Liver (tissue), 9 donors: ENCODE measurements around the gene HHAT. TPM values are rescaled to one million over a fixed set of nuclear protein-coding genes. Genes with fewer than 3 reads are reported as not detected.

Source experiments
- DNase-seq: peaks from one replicate; pipeline ENCODE4 v3.0.0-alpha.2; 2017; ENCODE audit warnings: low spot score
- H3K27ac ChIP-seq, 2 donors: one replicate each; pipeline ENCODE4 v1.7.0; 2013; ENCODE audit warnings: inconsistent platforms in 2 of 2, low read length in 2 of 2, control low read depth in 1 of 2, low read depth in 1 of 2, mild to moderate bottlenecking in 1 of 2
- H3K27me3 ChIP-seq, 4 donors: one replicate each; pipeline versions ENCODE4 v1.6.1 to v1.7.0; 2013; ENCODE audit warnings: low read length in 3 of 4, inconsistent platforms in 1 of 4, mild to moderate bottlenecking in 1 of 4, moderate library complexity in 1 of 4; ENCODE audit not compliant: control insufficient read depth in 4 of 4, insufficient read depth in 4 of 4
- H3K36me3 ChIP-seq, 4 donors: one replicate each; pipeline versions ENCODE4 v1.6.1 to v1.7.0; 2013; ENCODE audit warnings: low read length in 3 of 4, mild to moderate bottlenecking in 3 of 4, low read depth in 1 of 4, moderate library complexity in 1 of 4; ENCODE audit not compliant: control insufficient read depth in 4 of 4, insufficient read depth in 3 of 4
- H3K4me1 ChIP-seq, 4 donors: one replicate each; pipeline versions ENCODE4 v1.6.1 to v1.7.0; 2013; ENCODE audit warnings: low read length in 3 of 4, mild to moderate bottlenecking in 3 of 4, moderate library complexity in 1 of 4; ENCODE audit not compliant: control insufficient read depth in 4 of 4, insufficient read depth in 4 of 4
- H3K4me3 ChIP-seq, 3 donors: one replicate each; pipeline versions ENCODE4 v1.6.1 to v1.7.0; 2013; ENCODE audit warnings: low read length in 3 of 3, control low read depth in 1 of 3, low read depth in 1 of 3, mild to moderate bottlenecking in 1 of 3
- H3K9ac ChIP-seq, 2 donors: one replicate each; pipeline ENCODE4 v1.7.0; 2013; ENCODE audit warnings: low read length in 2 of 2, mild to moderate bottlenecking in 2 of 2, moderate library complexity in 2 of 2, control low read depth in 1 of 2, low read depth in 1 of 2
- H3K9me3 ChIP-seq, 4 donors: one replicate each; pipeline versions ENCODE4 v1.6.1 to v1.7.0; 2013; ENCODE audit warnings: low read length in 3 of 4; ENCODE audit not compliant: control insufficient read depth in 4 of 4
- EGR1 ChIP-seq, 2 donors: IDR thresholded peaks; 2 replicates each; pipeline ENCODE4 v1.6.1; 2016 to 2018; ENCODE audit warnings: antibody characterized with exemption in 2 of 2, low read depth in 2 of 2
- FOXA1 ChIP-seq: IDR thresholded peaks from 2 replicates; pipeline ENCODE4 v1.6.1; 2016; ENCODE audit warnings: antibody characterized with exemption
- FOXA2 ChIP-seq: IDR thresholded peaks from 2 replicates; pipeline ENCODE4 v1.6.1; 2016; ENCODE audit warnings: antibody characterized with exemption
- GABPA ChIP-seq, 2 donors: IDR thresholded peaks in 1 of 2; conservative IDR thresholded peaks in 1 of 2; 2 replicates each; pipeline ENCODE4 v1.6.1; 2016; ENCODE audit warnings: antibody characterized with exemption in 2 of 2, mild to moderate bottlenecking in 1 of 2, moderate library complexity in 1 of 2
- HNF4A ChIP-seq, 2 donors: conservative IDR thresholded peaks; 2 replicates each; pipeline ENCODE4 v1.6.1; 2016; ENCODE audit warnings: antibody characterized with exemption in 2 of 2, mild to moderate bottlenecking in 2 of 2
- HNF4G ChIP-seq: IDR thresholded peaks from 2 replicates; pipeline ENCODE4 v1.6.1; 2016; ENCODE audit warnings: antibody characterized with exemption
- JUND ChIP-seq, 2 donors: IDR thresholded peaks; 2 replicates each; pipeline ENCODE4 v1.6.1; 2016; ENCODE audit warnings: antibody characterized with exemption in 2 of 2
- MAX ChIP-seq: IDR thresholded peaks from 2 replicates; pipeline ENCODE4 v1.6.1; 2016; ENCODE audit warnings: antibody characterized with exemption
- NR2F2 ChIP-seq: IDR thresholded peaks from 2 replicates; pipeline ENCODE4 v1.6.1; 2016; ENCODE audit warnings: antibody characterized with exemption
- RAD21 ChIP-seq, 2 donors: IDR thresholded peaks; 2 replicates each; pipeline ENCODE4 v1.6.1; 2016; ENCODE audit warnings: antibody characterized with exemption in 2 of 2, mild to moderate bottlenecking in 2 of 2
- REST ChIP-seq: IDR thresholded peaks from 2 replicates; pipeline ENCODE4 v1.6.1; 2016; ENCODE audit warnings: antibody characterized with exemption, mild to moderate bottlenecking
- RXRA ChIP-seq, 2 donors: IDR thresholded peaks; 2 replicates each; pipeline ENCODE4 v1.6.1; 2017 to 2018; ENCODE audit warnings: antibody characterized with exemption in 2 of 2, mild to moderate bottlenecking in 1 of 2
- TAF1 ChIP-seq: conservative IDR thresholded peaks from 2 replicates; pipeline ENCODE4 v1.6.1; 2016; ENCODE audit warnings: antibody characterized with exemption, mild to moderate bottlenecking
- YY1 ChIP-seq: IDR thresholded peaks from 2 replicates; pipeline ENCODE4 v1.6.1; 2016; ENCODE audit warnings: antibody characterized with exemption, mild to moderate bottlenecking
- ZBTB33 ChIP-seq: IDR thresholded peaks from 2 replicates; pipeline ENCODE4 v1.6.1; 2016; ENCODE audit warnings: antibody characterized with exemption
- WGBS: extraction: QIAGEN DNeasy Blood & Tissue Kit; methylation state at CpG from one replicate; pipeline ENCODE4 v1.1.7; 2013; 5-methylcytosine and 5-hydroxymethylcytosine counted together
- polyA plus RNA-seq, 2 donors: library from polyadenylated mRNA; stranded (reverse) in 1 of 2; unstranded in 1 of 2; fragments of 200-250 nt in 1 of 2; fragments of >200 nt in 1 of 2; fragmentation: Nextera tagmentation in 1 of 2; extraction: Ambion mirVana in 1 of 2; gene quantifications; one replicate each; pipeline versions ENCODE4 v1.2.1 to v1.2.3, GENCODE V29; 2013 to 2015
- total RNA-seq, 2 donors: library from RNA; depleted of rRNA; stranded (reverse); fragments of >200 nt; gene quantifications; one replicate each; pipeline ENCODE4 v1.2.3, GENCODE V29; 2014
- TF ChIP-seq, protein P1 (sequence below): fragments of 150-350 bp; IDR thresholded peaks from 2 replicates; pipeline ENCODE4 v1.5.1; 2017; ENCODE audit warnings: improper control_type of control experiment, low read depth, low read length; ENCODE audit not compliant: missing input control
- TF ChIP-seq, protein P2 (sequence below): IDR thresholded peaks from 2 replicates; pipeline ENCODE4 v1.6.1; 2016; ENCODE audit warnings: antibody characterized with exemption
- donor health status: healthy.
- donor health status: healthy.
- donor health status: healthy.
- donor health status: healthy.
- donor health status: healthy.

The HHAT gene
- total and polyA plus RNA-seq, 4 donors: 1.3 to 2.2 (median 1.6) TPM

DNA sequence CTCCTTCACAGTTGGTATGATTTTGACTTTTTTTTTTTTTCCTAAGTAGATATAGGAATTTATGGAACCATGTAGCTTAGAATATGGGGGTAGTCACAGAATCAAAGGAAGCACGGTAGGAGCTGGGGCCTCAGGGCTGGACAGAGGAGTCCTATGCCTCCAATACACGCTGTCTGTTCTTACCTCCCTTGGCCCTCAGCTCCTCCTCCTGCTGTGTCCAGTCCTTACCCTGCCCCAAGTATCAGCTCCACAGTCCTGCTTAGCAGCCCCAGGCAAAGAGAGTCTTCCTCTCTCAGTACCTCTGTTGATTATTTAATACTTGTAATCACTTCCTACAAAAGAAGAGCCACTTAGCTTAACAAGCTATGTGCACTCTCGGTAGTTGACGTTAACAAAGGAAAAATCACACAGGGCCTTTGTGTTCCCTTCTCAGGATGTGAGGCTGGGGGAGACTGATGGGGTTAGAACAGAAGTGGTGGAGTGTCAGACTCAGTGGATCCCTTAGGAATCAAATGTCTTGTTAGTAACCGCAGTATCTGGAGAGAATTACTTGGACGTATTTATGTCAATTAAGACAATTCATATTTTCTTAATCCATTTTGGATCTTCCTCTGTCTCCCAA is 292.3 kb downstream of the HHAT start:
- DNase-seq: no peak
- no peak overlapping the region for H3K27ac ChIP-seq
- no peak overlapping the region for H3K4me3 ChIP-seq
- no peaks in the 10 kb centered on the region for H3K36me3 ChIP-seq
- TF ChIP-seq YY1 (no peak), NR2F2 (no peak), FOXA2 (no peak), HNF4A (conservative IDR thresholded peaks at IDR 0.05) (no peak), ZBTB33 (no peak), MAX (no peak), GABPA (IDR thresholded peaks at IDR 0.05 in 1 of 2, conservative IDR thresholded peaks at IDR 0.05 in 1 of 2) (no peak), REST (no peak), RAD21 (IDR thresholded peaks at IDR 0.05) (no peak), TAF1 (no peak), JUND (IDR thresholded peaks at IDR 0.05) (no peak), HNF4G (no peak), FOXA1 (no peak), EGR1 (IDR thresholded peaks at IDR 0.05; ENCODE audit: low read depth in 2 of 2) (no peak), RXRA (IDR thresholded peaks at IDR 0.05) (no peak)
- TF ChIP-seq, protein P1, sequence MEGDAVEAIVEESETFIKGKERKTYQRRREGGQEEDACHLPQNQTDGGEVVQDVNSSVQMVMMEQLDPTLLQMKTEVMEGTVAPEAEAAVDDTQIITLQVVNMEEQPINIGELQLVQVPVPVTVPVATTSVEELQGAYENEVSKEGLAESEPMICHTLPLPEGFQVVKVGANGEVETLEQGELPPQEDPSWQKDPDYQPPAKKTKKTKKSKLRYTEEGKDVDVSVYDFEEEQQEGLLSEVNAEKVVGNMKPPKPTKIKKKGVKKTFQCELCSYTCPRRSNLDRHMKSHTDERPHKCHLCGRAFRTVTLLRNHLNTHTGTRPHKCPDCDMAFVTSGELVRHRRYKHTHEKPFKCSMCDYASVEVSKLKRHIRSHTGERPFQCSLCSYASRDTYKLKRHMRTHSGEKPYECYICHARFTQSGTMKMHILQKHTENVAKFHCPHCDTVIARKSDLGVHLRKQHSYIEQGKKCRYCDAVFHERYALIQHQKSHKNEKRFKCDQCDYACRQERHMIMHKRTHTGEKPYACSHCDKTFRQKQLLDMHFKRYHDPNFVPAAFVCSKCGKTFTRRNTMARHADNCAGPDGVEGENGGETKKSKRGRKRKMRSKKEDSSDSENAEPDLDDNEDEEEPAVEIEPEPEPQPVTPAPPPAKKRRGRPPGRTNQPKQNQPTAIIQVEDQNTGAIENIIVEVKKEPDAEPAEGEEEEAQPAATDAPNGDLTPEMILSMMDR: no peak
- TF ChIP-seq, protein P2, sequence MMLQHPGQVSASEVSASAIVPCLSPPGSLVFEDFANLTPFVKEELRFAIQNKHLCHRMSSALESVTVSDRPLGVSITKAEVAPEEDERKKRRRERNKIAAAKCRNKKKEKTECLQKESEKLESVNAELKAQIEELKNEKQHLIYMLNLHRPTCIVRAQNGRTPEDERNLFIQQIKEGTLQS: no peak
- no peaks in the 10 kb centered on the region for H3K9me3 ChIP-seq
- no peaks in the 10 kb centered on the region for H3K27me3 ChIP-seq
- WGBS: 94% methylated on average over 6 of the region's 6 CpGs
- H3K4me1 ChIP-seq: no peaks in the 10 kb centered on the region
- no peak overlapping the region for H3K9ac ChIP-seq
